ENCODE data around the gene ERI3. TPM values are rescaled to one million over a fixed set of nuclear protein-coding genes. Genes with fewer than 3 reads are reported as not detected.

ERI3 gene
- total RNA-seq, 1 experiment from 2014 or later: 83.3 TPM

DNA sequence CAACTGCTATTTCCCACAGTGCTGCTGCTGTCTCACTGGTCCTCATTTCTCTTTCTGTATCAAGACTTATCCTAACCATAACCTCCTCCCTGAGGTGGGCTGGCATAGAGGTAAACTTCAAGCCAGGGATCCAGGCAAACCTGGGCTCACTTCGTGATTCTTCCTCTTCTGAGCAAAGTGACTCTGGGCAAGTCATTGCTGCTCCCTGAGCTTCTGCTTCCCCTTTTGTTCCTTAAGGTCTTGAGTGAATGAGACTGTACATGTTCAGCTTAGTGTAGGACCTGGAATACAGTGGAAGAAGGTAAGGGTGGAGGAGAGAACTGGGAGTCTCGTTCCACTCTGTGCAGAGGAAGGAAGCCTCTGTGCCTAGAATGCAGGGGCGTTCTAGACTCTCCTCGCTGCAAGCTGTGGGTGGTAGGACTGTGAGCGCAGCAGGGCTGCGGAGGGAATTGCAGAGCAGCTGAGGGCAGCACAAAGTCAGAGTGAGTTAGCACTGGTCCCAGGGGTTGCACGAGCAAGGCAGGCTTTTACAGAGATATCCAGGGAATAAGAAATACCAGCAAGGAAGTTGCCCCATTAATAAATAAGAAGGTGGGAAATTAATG, 11.4 kb upstream of the ERI3 start:
- BruUV-seq (replicated peaks): no TSS peak
- H3K27me3 ChIP-seq (ENCODE audit: control insufficient read depth, insufficient read depth, low read length): no peaks in the 10 kb centered on the region
- DNase-seq (ENCODE audit: low read depth, low spot score) (no peak), ATAC-seq (no peak)
- ChIA-PET POLR2A (no interaction called here), CTCF (interaction anchor here (0.6 kb wide), 1 partner anchor 239 kb away, joined by 4 read pairs; no protein-coding TSS in a partner anchor)
- no peak for TF ChIP-seq POLR2AphosphoS5 (IDR thresholded peaks at IDR 0.05; ENCODE audit: low read depth, low read length)
- no peak for TF ChIP-seq SIN3A (IDR thresholded peaks at IDR 0.05; ENCODE audit: borderline replicate concordance, insufficient read depth, low read depth, low read length)
- TF ChIP-seq TCF7L2 (IDR thresholded peaks at IDR 0.05; ENCODE audit: low read depth, low read length): no peak
- TF ChIP-seq, protein P1, sequence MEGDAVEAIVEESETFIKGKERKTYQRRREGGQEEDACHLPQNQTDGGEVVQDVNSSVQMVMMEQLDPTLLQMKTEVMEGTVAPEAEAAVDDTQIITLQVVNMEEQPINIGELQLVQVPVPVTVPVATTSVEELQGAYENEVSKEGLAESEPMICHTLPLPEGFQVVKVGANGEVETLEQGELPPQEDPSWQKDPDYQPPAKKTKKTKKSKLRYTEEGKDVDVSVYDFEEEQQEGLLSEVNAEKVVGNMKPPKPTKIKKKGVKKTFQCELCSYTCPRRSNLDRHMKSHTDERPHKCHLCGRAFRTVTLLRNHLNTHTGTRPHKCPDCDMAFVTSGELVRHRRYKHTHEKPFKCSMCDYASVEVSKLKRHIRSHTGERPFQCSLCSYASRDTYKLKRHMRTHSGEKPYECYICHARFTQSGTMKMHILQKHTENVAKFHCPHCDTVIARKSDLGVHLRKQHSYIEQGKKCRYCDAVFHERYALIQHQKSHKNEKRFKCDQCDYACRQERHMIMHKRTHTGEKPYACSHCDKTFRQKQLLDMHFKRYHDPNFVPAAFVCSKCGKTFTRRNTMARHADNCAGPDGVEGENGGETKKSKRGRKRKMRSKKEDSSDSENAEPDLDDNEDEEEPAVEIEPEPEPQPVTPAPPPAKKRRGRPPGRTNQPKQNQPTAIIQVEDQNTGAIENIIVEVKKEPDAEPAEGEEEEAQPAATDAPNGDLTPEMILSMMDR (IDR thresholded peaks at IDR 0.05): no peak
- TF ChIP-seq, protein P2, sequence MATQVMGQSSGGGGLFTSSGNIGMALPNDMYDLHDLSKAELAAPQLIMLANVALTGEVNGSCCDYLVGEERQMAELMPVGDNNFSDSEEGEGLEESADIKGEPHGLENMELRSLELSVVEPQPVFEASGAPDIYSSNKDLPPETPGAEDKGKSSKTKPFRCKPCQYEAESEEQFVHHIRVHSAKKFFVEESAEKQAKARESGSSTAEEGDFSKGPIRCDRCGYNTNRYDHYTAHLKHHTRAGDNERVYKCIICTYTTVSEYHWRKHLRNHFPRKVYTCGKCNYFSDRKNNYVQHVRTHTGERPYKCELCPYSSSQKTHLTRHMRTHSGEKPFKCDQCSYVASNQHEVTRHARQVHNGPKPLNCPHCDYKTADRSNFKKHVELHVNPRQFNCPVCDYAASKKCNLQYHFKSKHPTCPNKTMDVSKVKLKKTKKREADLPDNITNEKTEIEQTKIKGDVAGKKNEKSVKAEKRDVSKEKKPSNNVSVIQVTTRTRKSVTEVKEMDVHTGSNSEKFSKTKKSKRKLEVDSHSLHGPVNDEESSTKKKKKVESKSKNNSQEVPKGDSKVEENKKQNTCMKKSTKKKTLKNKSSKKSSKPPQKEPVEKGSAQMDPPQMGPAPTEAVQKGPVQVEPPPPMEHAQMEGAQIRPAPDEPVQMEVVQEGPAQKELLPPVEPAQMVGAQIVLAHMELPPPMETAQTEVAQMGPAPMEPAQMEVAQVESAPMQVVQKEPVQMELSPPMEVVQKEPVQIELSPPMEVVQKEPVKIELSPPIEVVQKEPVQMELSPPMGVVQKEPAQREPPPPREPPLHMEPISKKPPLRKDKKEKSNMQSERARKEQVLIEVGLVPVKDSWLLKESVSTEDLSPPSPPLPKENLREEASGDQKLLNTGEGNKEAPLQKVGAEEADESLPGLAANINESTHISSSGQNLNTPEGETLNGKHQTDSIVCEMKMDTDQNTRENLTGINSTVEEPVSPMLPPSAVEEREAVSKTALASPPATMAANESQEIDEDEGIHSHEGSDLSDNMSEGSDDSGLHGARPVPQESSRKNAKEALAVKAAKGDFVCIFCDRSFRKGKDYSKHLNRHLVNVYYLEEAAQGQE (IDR thresholded peaks at IDR 0.05; ENCODE audit: insufficient read depth in 1 of 2, low read depth in 2 of 2, low read length in 1 of 2): no peak
- in situ Hi-C loops (cut with HindIII; ENCODE audit: low pct_unique_long_range_greater_than_20kb, low sequenced_read_pairs) (no loop called here), intact Hi-C loops (cut with micrococcal nuclease; ENCODE audit: unreplicated experiment) (no loop called here)
- no peak overlapping the region for H3K4me3 ChIP-seq (ENCODE audit: low read depth in 2 of 2, low read length in 2 of 2)
- H3K9me3 ChIP-seq (ENCODE audit: control insufficient read depth, insufficient read depth, low read depth, low read length): no peaks in the 10 kb centered on the region
- H3K27ac ChIP-seq (ENCODE audit: low read length): no peak overlapping the region
- H3K4me1 ChIP-seq (ENCODE audit: control insufficient read depth, insufficient read depth, low read length): no peaks in the 10 kb centered on the region
- H3K36me3 ChIP-seq (ENCODE audit: control insufficient read depth, insufficient read depth, low read length): no peaks in the 10 kb centered on the region

DNA sequence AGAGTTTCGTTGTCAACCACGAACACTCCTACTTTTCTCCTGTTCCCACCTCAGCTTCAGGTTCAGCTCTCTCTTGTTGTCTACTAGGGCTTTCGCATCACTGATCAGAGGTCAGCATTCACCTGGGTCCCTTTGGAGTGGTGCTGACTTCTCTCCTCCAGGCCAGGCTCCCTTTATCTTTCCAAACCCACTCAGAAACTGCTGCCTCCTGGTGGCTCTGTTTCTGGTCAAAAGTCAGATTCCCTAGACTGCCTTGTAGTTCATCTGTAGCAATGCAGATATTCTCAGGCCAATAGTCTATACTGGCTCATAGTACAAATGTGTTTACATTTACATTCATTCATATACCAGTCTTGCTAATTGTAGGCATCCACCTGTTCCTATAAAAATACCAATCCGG, 6.4 kb upstream of the ERI3 start:
- TF ChIP-seq, protein P2 (IDR thresholded peaks at IDR 0.05; ENCODE audit: insufficient read depth in 1 of 2, low read depth in 2 of 2, low read length in 1 of 2): no peak
- TF ChIP-seq, protein P1 (IDR thresholded peaks at IDR 0.05): no peak; the same call in 1 of the 2 replicates
- TF ChIP-seq POLR2AphosphoS5 (IDR thresholded peaks at IDR 0.05; ENCODE audit: low read depth, low read length) (no peak), TCF7L2 (IDR thresholded peaks at IDR 0.05; ENCODE audit: low read depth, low read length) (no peak), SIN3A (IDR thresholded peaks at IDR 0.05; ENCODE audit: borderline replicate concordance, insufficient read depth, low read depth, low read length) (no peak)
- H3K27ac ChIP-seq (ENCODE audit: low read length): no peak overlapping the region
- ChIA-PET POLR2A (no interaction called here), CTCF (interaction anchor here (0.7 kb wide), 1 partner anchor 233 kb away, joined by 8 read pairs; no protein-coding TSS in a partner anchor)
- 0 out of 2 replicates have a peak, but pooled peaks have one; percentile 35 for ATAC-seq
- H3K4me3 ChIP-seq (ENCODE audit: low read depth in 2 of 2, low read length in 2 of 2): no peak overlapping the region
- H3K27me3 ChIP-seq (ENCODE audit: control insufficient read depth, insufficient read depth, low read length): no peaks in the 10 kb centered on the region
- H3K36me3 ChIP-seq (ENCODE audit: control insufficient read depth, insufficient read depth, low read length): no peaks in the 10 kb centered on the region
- H3K4me1 ChIP-seq (ENCODE audit: control insufficient read depth, insufficient read depth, low read length): no peaks in the 10 kb centered on the region
- in situ Hi-C loops (cut with HindIII; ENCODE audit: low pct_unique_long_range_greater_than_20kb, low sequenced_read_pairs): no loop called here
- no TSS peak for BruUV-seq (replicated peaks)
- intact Hi-C loops (cut with micrococcal nuclease; ENCODE audit: unreplicated experiment): no loop called here
- no peaks in the 10 kb centered on the region for H3K9me3 ChIP-seq (ENCODE audit: control insufficient read depth, insufficient read depth, low read depth, low read length)
- no peak for DNase-seq (ENCODE audit: low read depth, low spot score)
